Activated CD4-positive, alpha-beta T cell treated with anti-CD3 and anti-CD28 coated beads, Interleukin-2, amount 50 U/mL, for 4 hours (primary cell): ENCODE measurements around the gene ZMYM2.

Source experiments
- DNase-seq, 2 experiments: peaks; one replicate each; pipeline ENCODE4 v3.0.0-alpha.2; 2020

Gene ZMYM2

GRCh38 chr13:20049558-20050473, 91.3 kb downstream of the ZMYM2 start:
- no peak for DNase-seq

- DNase-seq = no peak
Measured at GRCh38 chr13:20051366-20051765, 92.8 kb downstream of the ZMYM2 start.

GRCh38 chr13:20053016-20053415, 94.5 kb downstream of the ZMYM2 start:
- no peak for DNase-seq

- DNase-seq = no peak
Measured at GRCh38 chr13:20053891-20054290, 95.4 kb downstream of the ZMYM2 start.

GRCh38 chr13:20054586-20054985, 96.1 kb downstream of the ZMYM2 start:
- DNase-seq = no peak

GRCh38 chr13:20057214-20057613, 98.7 kb downstream of the ZMYM2 start:
- DNase-seq = no peak

GRCh38 chr13:20057963-20058362, 99.4 kb downstream of the ZMYM2 start:
- no peak for DNase-seq

- no peak for DNase-seq
Measured at GRCh38 chr13:20058476-20058875, 99.9 kb downstream of the ZMYM2 start.

GRCh38 chr13:20064128-20064527, 105.6 kb downstream of the ZMYM2 start:
- no peak for DNase-seq

- DNase-seq = no peak
Measured at GRCh38 chr13:20065516-20065915, 107.0 kb downstream of the ZMYM2 start.

GRCh38 chr13:20069956-20070355, 111.4 kb downstream of the ZMYM2 start:
- no peak for DNase-seq

- DNase-seq = no peak
Measured at GRCh38 chr13:20073775-20074174, 115.2 kb downstream of the ZMYM2 start.

- no peak for DNase-seq
Measured at GRCh38 chr13:20074966-20075365, 116.4 kb downstream of the ZMYM2 start.

GRCh38 chr13:20077086-20077485, 118.6 kb downstream of the ZMYM2 start:
- no peak for DNase-seq

- DNase-seq = no peak
Measured at GRCh38 chr13:20080377-20081164, 122.0 kb downstream of the ZMYM2 start.

- no peak for DNase-seq
Measured at GRCh38 chr13:20090349-20090748, 131.8 kb downstream of the ZMYM2 start.

GRCh38 chr13:20093951-20094350, 135.4 kb downstream of the ZMYM2 start:
- DNase-seq = no peak

GRCh38 chr13:20099319-20099718, 140.8 kb downstream of the ZMYM2 start:
- no peak for DNase-seq

GRCh38 chr13:20101467-20102316, 143.2 kb downstream of the ZMYM2 start:
- no peak for DNase-seq

- DNase-seq = no peak
Measured at GRCh38 chr13:20102525-20103180, 144.1 kb downstream of the ZMYM2 start.

- DNase-seq = no peak
Measured at GRCh38 chr13:20105161-20105689, 146.7 kb downstream of the ZMYM2 start.

GRCh38 chr13:20106742-20107141, 148.2 kb downstream of the ZMYM2 start:
- DNase-seq = no peak
